HepG2 (cell line): ENCODE results near the gene BET1L. TPM values are rescaled to one million over a fixed set of nuclear protein-coding genes. Genes with fewer than 3 reads are reported as not detected.
A peak's percentile ranks its signal among the peaks of the same experiment; 100 is the strongest.

ENCODE experiments used
- CERS6 ChIP-seq: sonication (generic); formaldehyde crosslinking; IDR thresholded peaks from 2 replicates; pipeline ENCODE4 v1.5.0; 2020; ENCODE audit warnings: missing genetic modification reagents
- DNMT3B ChIP-seq: conservative IDR thresholded peaks from 2 replicates; pipeline ENCODE4 v1.6.1; 2016; ENCODE audit warnings: missing biosample characterization, control low read depth
- FOXA1 ChIP-seq, 2 experiments: fragments of 450-650 bp in 1 of 2; sonication (generic) in 1 of 2; formaldehyde crosslinking in 1 of 2; IDR thresholded peaks; 2 replicates each; pipeline versions ENCODE4 v1.4.0 to v1.6.1; 2016 to 2020; ENCODE audit warnings: missing genetic modification reagents in 1 of 2
- GATA4 ChIP-seq: sonication (generic); IDR thresholded peaks from 2 replicates; pipeline ENCODE4 v1.6.1; 2016; ENCODE audit warnings: antibody characterized with exemption, low read depth, borderline replicate concordance
- HDAC1 ChIP-seq: sonication (generic); formaldehyde crosslinking; IDR thresholded peaks from 2 replicates; pipeline ENCODE4 v1.5.1; 2020; ENCODE audit warnings: mild to moderate bottlenecking, missing genetic modification reagents
- MATR3 ChIP-seq: sonication (generic); formaldehyde crosslinking; IDR thresholded peaks from 2 replicates; pipeline ENCODE4 v1.4.0; 2020; ENCODE audit warnings: missing genetic modification reagents
- MAX ChIP-seq: IDR thresholded peaks from 2 replicates; pipeline ENCODE4 v1.6.1; 2012; ENCODE audit warnings: inconsistent platforms
- PHF8 ChIP-seq: sonication (generic); formaldehyde crosslinking; IDR thresholded peaks from 2 replicates; pipeline ENCODE4 v1.5.0; 2020; ENCODE audit warnings: missing genetic modification reagents
- SMAD3 ChIP-seq: sonication (generic); formaldehyde crosslinking; IDR thresholded peaks from 2 replicates; pipeline ENCODE4 v1.4.0; 2020; ENCODE audit warnings: missing genetic modification reagents
- SP5 ChIP-seq: IDR thresholded peaks from 2 replicates; pipeline ENCODE4 v1.6.1; 2016; ENCODE audit warnings: low read depth, borderline replicate concordance
- STAG1 ChIP-seq: sonication (generic); formaldehyde crosslinking; IDR thresholded peaks from 2 replicates; pipeline ENCODE4 v1.4.0; 2020; ENCODE audit warnings: missing genetic modification reagents
- TBX2 ChIP-seq: sonication (generic); formaldehyde crosslinking; IDR thresholded peaks from 2 replicates; pipeline ENCODE4 v1.5.0; 2020; ENCODE audit warnings: missing genetic modification reagents, mild to moderate bottlenecking, borderline replicate concordance
- ZBTB33 ChIP-seq: sonication (generic); formaldehyde crosslinking; IDR thresholded peaks from 2 replicates; pipeline ENCODE4 v1.4.0; 2020; ENCODE audit warnings: missing genetic modification reagents
- ZBTB38 ChIP-seq: sonication (generic); formaldehyde crosslinking; IDR thresholded peaks from 2 replicates; pipeline ENCODE4 v1.5.1; 2020; ENCODE audit warnings: mild to moderate bottlenecking, missing genetic modification reagents
- ZNF20 ChIP-seq: sonication (generic); formaldehyde crosslinking; IDR thresholded peaks from 2 replicates; pipeline ENCODE4 v1.4.0; 2020; ENCODE audit warnings: mild to moderate bottlenecking, moderate library complexity, missing genetic modification reagents
- ZNF552 ChIP-seq: sonication (generic); formaldehyde crosslinking; IDR thresholded peaks from 2 replicates; pipeline ENCODE4 v1.9.0; 2022; ENCODE audit warnings: missing genetic modification reagents, mild to moderate bottlenecking, borderline replicate concordance
- ZNF678 ChIP-seq: sonication (generic); formaldehyde crosslinking; IDR thresholded peaks from 2 replicates; pipeline ENCODE4 v1.4.0; 2020; ENCODE audit warnings: mild to moderate bottlenecking, missing genetic modification reagents
- ZNF687 ChIP-seq: sonication (generic); formaldehyde crosslinking; IDR thresholded peaks from 2 replicates; pipeline ENCODE4 v1.5.1; 2020; ENCODE audit warnings: mild to moderate bottlenecking, missing genetic modification reagents, moderate library complexity
- ZNF883 ChIP-seq: sonication (generic); formaldehyde crosslinking; IDR thresholded peaks from 2 replicates; pipeline ENCODE4 v1.5.1; 2020; ENCODE audit warnings: mild to moderate bottlenecking, missing genetic modification reagents; ENCODE audit errors: not compliant biosample characterization
- ZSCAN12 ChIP-seq: sonication (generic); formaldehyde crosslinking; IDR thresholded peaks from 2 replicates; pipeline ENCODE4 v1.9.0; 2021; ENCODE audit warnings: mild to moderate bottlenecking, missing genetic modification reagents
- ZSCAN21 ChIP-seq: sonication (generic); formaldehyde crosslinking; IDR thresholded peaks from 2 replicates; pipeline ENCODE4 v1.8.0; 2022; ENCODE audit warnings: mild to moderate bottlenecking, missing genetic modification reagents, moderate library complexity, borderline replicate concordance
- polyA plus RNA-seq, 8 experiments: library from polyadenylated mRNA; depleted of rRNA in 3 of 8; stranded (reverse) in 7 of 8; unstranded in 1 of 8; fragments of >200 nt; fragmentation: Illumina TruSeq in 4 of 8; extraction: Trizol in 4 of 8; gene quantifications; 2 replicates each; pipeline versions ENCODE4 v1.2.1 to v1.2.3, GENCODE V29; 2011 to 2016; ENCODE audit warnings: low read depth in 4 of 8, missing spikeins in 1 of 8, mixed read lengths in 1 of 8; ENCODE audit not compliant: insufficient read depth in 1 of 8
- total RNA-seq, 5 experiments: library from RNA; depleted of rRNA; stranded (reverse); fragments of >200 nt; fragmentation: Illumina TruSeq; extraction: Trizol; gene quantifications; 2 replicates each; pipeline ENCODE4 v1.2.3, GENCODE V29; 2016; ENCODE audit warnings: low read depth in 1 of 5

Gene BET1L
- total and polyA plus RNA-seq, 2 of the 13 experiments (the other 11 are each of a cell fraction or from before 2014, with no cell fraction given): 26.2 to 59.6 TPM

- TF ChIP-seq DNMT3B (CRISPR knock-in tag): no peak
- peak; percentile 47; the same call in 1 of the 2 replicates for TF ChIP-seq MAX
- no peak for TF ChIP-seq SMAD3 (CRISPR knock-in tag)
- TF ChIP-seq ZSCAN12 (CRISPR knock-in tag): no peak
- 0 out of 2 replicates have a peak, but pooled peaks have one; percentile 34 for TF ChIP-seq ZNF552
- peak; percentile 86 for TF ChIP-seq ZBTB33
- peak; percentile 41; the same call in 1 of the 2 replicates for TF ChIP-seq TBX2 (CRISPR knock-in tag)
- peak; percentile 71 for TF ChIP-seq ZNF687 (CRISPR knock-in tag)
- TF ChIP-seq PHF8: 0 out of 2 replicates have a peak, but pooled peaks have one; percentile 3
- TF ChIP-seq HDAC1 (CRISPR knock-in tag): no peak
- no peak for TF ChIP-seq FOXA1 (IDR thresholded peaks at IDR 0.05)
- TF ChIP-seq FOXA1 (CRISPR knock-in tag; IDR thresholded peaks at IDR 0.05): no peak
- no peak for TF ChIP-seq STAG1
- no peak for TF ChIP-seq ZNF20
- TF ChIP-seq ZSCAN21 (CRISPR knock-in tag): 0 out of 2 replicates have a peak, but pooled peaks have one; percentile 31
- no peak for TF ChIP-seq ZNF883 (CRISPR knock-in tag)
- TF ChIP-seq GATA4: no peak
- TF ChIP-seq ZBTB38 (CRISPR knock-in tag): peak; percentile 90
- TF ChIP-seq SP5 (CRISPR knock-in tag): no peak
- TF ChIP-seq CERS6: peak; percentile 61; the same call in 1 of the 2 replicates
- no peak for TF ChIP-seq ZNF678 (CRISPR knock-in tag)
- 0 out of 2 replicates have a peak, but pooled peaks have one; percentile 18 for TF ChIP-seq MATR3
These were observed 2.3 kb upstream of the BET1L start (continued) for GRCh38 chr11:209275-210121.
